Chondrocyte (in vitro differentiated cells): ENCODE results near the gene HNRNPDL. TPM values are rescaled to one million over a fixed set of nuclear protein-coding genes. Genes with fewer than 3 reads are reported as not detected.

Experiments used
- DNase-seq: peaks from one replicate; pipeline ENCODE4 v3.0.0; 2021; ENCODE audit warnings: mixed read lengths, low spot score
- H3K27ac Mint-ChIP-seq: one replicate; pipeline ENCODE4 v1.8.0; 2021; ENCODE audit warnings: mild to moderate bottlenecking, moderate library complexity, mixed read lengths; ENCODE audit not compliant: unreplicated experiment
- H3K27me3 Mint-ChIP-seq: 2 replicates; pipeline ENCODE4 v1.8.0; 2021; ENCODE audit warnings: low read depth, mixed read lengths
- H3K36me3 Mint-ChIP-seq: 2 replicates; pipeline ENCODE4 v1.8.0; 2021; ENCODE audit warnings: low read depth, mixed read lengths
- H3K4me1 Mint-ChIP-seq: 2 replicates; pipeline ENCODE4 v1.8.0; 2021; ENCODE audit warnings: low read depth, mild to moderate bottlenecking, mixed read lengths
- H3K4me3 Mint-ChIP-seq: one replicate; pipeline ENCODE4 v1.8.0; 2021; ENCODE audit warnings: mild to moderate bottlenecking, moderate library complexity, mixed read lengths; ENCODE audit not compliant: unreplicated experiment
- H3K9me3 Mint-ChIP-seq: 2 replicates; pipeline ENCODE4 v1.8.0; 2021; ENCODE audit warnings: low read depth, mixed read lengths
- total RNA-seq: library from RNA; stranded (reverse); gene quantifications from 3 replicates; pipeline ENCODE4 v1.2.1, GENCODE V29; 2021
- TF ChIP-seq, protein P1 (sequence below): fragments of 200-600 bp; sonication (generic); IDR thresholded peaks from 2 replicates; pipeline ENCODE4 v1.5.0; 2021; ENCODE audit warnings: antibody characterized with exemption, mild to moderate bottlenecking, moderate library complexity

The HNRNPDL gene
- total RNA-seq, 1 donor from 2014 or later: 211 TPM

DNA sequence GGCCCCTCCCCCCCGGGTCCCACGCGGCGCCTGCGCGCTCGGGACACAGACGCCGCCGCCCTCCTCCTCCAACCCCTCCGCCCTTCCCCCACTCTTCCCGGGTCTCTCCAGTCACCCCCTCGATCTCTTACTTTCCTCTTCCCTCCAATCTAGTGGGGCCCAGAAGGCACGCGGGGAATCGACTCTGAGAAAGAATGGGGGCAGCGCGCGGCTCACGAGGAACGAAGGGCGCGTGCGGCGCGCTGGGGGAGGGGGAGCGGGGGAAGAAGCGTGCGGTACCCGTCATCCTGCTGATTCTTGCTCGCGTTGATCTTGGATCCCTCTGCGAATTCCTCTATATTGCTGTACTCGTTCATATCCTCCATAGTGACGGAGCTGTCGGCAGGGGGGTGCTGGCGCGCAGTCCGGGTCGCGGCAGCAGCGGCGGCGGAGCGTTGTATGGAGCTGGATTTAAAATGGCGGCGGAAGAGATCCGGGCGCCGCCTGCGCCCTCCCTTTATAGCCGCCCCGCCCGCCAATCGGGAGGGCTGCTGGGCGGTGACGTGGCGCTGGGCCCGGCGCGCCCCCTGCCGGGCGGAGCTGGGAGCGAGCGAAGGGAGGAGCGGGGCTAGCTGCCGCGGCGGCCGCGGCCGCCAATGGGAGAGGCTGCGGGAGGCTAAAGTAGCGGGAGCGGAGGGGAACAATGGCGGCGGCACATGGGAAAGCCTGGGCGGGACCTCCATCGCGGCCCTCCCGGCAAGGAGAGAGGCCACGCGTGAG is 1.1 kb downstream of the HNRNPDL start:
- Mint-ChIP-seq H3K27me3 (no peaks in the 10 kb centered on the region), H3K36me3 (peaks cover 44% of the 10 kb centered on the region), H3K9me3 (no peaks in the 10 kb centered on the region), H3K27ac (peak overlapping the region; percentile 100), H3K4me3 (peak overlapping the region; percentile 99), H3K4me1 (peaks cover 67% of the 10 kb centered on the region)
- DNase-seq: peak; percentile 96
- TF ChIP-seq, protein P1, sequence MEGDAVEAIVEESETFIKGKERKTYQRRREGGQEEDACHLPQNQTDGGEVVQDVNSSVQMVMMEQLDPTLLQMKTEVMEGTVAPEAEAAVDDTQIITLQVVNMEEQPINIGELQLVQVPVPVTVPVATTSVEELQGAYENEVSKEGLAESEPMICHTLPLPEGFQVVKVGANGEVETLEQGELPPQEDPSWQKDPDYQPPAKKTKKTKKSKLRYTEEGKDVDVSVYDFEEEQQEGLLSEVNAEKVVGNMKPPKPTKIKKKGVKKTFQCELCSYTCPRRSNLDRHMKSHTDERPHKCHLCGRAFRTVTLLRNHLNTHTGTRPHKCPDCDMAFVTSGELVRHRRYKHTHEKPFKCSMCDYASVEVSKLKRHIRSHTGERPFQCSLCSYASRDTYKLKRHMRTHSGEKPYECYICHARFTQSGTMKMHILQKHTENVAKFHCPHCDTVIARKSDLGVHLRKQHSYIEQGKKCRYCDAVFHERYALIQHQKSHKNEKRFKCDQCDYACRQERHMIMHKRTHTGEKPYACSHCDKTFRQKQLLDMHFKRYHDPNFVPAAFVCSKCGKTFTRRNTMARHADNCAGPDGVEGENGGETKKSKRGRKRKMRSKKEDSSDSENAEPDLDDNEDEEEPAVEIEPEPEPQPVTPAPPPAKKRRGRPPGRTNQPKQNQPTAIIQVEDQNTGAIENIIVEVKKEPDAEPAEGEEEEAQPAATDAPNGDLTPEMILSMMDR: peak; percentile 95

DNA sequence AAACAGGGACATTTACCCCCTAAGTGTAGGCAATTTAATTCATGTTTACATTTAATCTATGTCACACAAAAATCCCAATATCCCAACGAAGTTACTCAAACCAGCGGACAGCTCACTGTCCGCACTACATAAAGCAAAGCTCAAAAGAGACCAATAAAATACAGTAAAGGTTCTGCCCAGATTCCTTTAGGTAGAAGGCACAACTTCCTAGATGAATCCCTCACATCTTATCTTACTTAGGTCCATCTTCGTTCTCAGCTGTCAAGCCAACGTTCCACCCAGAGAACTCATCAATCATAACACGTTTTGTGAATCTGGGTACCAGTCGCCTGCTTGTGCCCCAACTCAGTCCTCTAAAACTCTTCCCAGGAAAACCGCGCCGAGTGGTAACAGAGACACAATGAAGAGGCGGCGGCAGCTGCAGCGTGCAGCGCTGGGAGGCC is 1.7 kb downstream of the HNRNPDL start:
- H3K4me3 Mint-ChIP-seq: peak overlapping the region; percentile 99
- peak overlapping the region; percentile 100 for H3K27ac Mint-ChIP-seq
- peaks cover 67% of the 10 kb centered on the region for H3K4me1 Mint-ChIP-seq
- peaks cover 50% of the 10 kb centered on the region for H3K36me3 Mint-ChIP-seq
- no peaks in the 10 kb centered on the region for H3K27me3 Mint-ChIP-seq
- TF ChIP-seq, protein P1: no peak
- no peak for DNase-seq
- H3K9me3 Mint-ChIP-seq: no peaks in the 10 kb centered on the region

DNA sequence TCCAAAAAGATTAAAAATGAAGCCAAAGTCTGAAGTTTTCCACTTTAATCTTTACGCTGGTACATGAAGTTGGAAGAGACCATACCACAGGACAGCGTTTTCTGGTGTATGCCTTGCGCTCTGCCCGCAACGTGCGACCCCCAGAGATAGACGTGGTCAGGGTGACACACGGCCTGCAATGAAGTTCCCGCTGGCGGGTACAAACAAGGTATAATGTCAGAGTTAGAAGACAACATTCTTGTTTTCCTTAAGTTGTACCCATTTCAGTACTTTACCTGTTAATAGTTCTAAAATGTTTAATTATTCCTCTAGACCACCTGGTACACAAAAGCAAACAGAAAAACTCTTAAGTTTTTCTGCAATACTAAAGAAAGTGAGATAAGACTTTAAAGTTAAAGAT is 4.8 kb downstream of the HNRNPDL start:
- Mint-ChIP-seq H3K9me3 (no peaks in the 10 kb centered on the region), H3K4me3 (no peak overlapping the region), H3K36me3 (peaks cover 58% of the 10 kb centered on the region), H3K27ac (no peak overlapping the region), H3K4me1 (peaks cover 61% of the 10 kb centered on the region), H3K27me3 (no peaks in the 10 kb centered on the region)
- no peak for DNase-seq
- TF ChIP-seq, protein P1: no peak

DNA sequence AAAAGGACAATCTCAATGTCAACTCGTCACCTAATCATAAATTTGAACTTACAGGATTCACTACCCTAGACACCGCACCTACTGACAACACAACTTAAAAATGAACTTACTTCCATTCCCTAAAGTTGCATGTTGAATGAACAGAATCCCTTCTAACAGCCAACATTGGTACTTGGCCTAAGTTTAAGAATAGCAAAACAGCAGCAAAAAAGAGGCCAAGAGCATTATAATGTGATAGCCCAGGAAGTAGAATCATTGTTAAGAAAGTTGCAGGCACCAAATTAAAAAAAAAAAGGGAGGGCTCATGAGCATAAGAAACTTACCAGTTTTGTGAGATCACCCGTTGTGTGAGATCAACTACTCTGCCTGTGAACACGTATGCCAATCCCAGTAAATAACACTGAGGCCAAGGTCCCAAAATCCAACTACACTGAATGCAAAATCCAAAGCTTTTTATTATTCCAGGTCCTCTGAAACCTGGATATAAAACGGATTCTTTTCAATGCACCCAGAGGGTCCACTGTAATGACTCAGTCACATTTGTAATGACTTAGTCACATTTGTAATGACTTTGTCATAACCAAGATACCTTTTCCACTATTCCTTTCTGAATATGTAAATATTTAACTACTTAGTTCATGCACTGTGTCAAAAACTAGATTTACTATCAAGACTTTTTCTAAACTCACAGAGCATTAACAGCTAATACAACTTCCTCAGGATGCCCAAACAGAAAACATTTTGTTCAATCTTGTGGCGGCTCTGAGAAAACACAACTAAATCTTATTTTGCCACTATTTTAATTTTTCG is 6.8 kb downstream of the HNRNPDL start:
- Mint-ChIP-seq H3K4me1 (peaks cover 61% of the 10 kb centered on the region), H3K36me3 (peaks cover 54% of the 10 kb centered on the region), H3K4me3 (no peak overlapping the region), H3K27ac (no peak overlapping the region), H3K27me3 (no peaks in the 10 kb centered on the region), H3K9me3 (no peaks in the 10 kb centered on the region)
- TF ChIP-seq, protein P1: no peak
- no peak for DNase-seq

DNA sequence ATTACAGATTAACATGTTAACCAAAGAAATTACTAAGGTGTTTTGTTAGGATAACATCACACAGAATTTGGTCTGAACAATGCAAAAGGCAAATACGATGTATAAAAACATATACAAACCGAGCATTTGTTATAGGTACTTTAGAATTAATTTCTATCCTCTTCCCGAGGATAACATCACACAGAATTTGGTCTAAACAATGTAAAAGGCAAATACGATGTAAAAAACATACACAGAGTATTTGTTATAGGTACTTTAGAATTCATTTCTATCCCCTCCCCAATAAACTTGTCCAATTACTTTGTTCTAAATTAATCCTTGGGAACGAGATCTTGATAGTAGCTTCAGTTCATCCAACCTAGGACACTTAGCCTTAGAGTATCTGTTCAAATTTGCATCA is 7.6 kb downstream of the HNRNPDL start:
- H3K4me3 Mint-ChIP-seq: no peak overlapping the region

More for the DNA sequence above, 7.6 kb downstream of the HNRNPDL start:
- DNase-seq: no peak
- H3K9me3 Mint-ChIP-seq: no peaks in the 10 kb centered on the region
- H3K27me3 Mint-ChIP-seq: no peaks in the 10 kb centered on the region
- TF ChIP-seq, protein P1: no peak
- peaks cover 55% of the 10 kb centered on the region for H3K4me1 Mint-ChIP-seq
- H3K27ac Mint-ChIP-seq: no peak overlapping the region
- peaks cover 47% of the 10 kb centered on the region for H3K36me3 Mint-ChIP-seq
